Coronary artery (tissue), 2 donors: ENCODE measurements around the gene PTPRD.

Experiments used
- DNase-seq: peaks from one replicate; pipeline ENCODE4 v3.0.0-alpha.2; 2017; ENCODE audit warnings: low spot score
- H3K27ac ChIP-seq, 2 donors: fragments of 200-600 bp; sonication (generic); one replicate each; pipeline ENCODE4 v1.5.1; 2016 to 2019
- H3K4me3 ChIP-seq: fragments of 200-600 bp; sonication (generic); 2 replicates; pipeline ENCODE4 v1.5.1; 2016; ENCODE audit warnings: mild to moderate bottlenecking, moderate library complexity
- TF ChIP-seq, protein P1 (sequence below): fragments of 200-600 bp; sonication (generic); IDR thresholded peaks from one replicate; pipeline ENCODE4 v1.5.1; 2019; ENCODE audit warnings: antibody characterized with exemption

The PTPRD gene

DNA sequence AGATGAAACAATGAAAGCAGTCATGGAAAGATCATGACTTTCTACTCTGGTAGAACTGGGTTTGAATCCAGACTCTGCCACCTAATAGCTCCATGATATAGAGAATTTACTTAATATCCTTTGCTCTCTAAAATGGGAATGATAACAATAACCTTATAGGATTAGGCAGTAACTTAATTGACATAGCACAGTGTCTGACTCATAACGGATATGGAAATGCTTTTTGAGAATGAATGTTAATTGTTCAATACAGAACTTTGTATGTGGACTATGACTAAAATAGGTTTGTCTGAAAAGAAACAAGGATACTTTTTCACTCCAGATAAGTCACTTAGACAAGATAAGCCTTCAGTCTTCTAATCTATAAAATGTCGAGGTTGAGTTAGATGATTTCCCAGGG is 330.7 kb downstream of the PTPRD start:
- TF ChIP-seq, protein P1, sequence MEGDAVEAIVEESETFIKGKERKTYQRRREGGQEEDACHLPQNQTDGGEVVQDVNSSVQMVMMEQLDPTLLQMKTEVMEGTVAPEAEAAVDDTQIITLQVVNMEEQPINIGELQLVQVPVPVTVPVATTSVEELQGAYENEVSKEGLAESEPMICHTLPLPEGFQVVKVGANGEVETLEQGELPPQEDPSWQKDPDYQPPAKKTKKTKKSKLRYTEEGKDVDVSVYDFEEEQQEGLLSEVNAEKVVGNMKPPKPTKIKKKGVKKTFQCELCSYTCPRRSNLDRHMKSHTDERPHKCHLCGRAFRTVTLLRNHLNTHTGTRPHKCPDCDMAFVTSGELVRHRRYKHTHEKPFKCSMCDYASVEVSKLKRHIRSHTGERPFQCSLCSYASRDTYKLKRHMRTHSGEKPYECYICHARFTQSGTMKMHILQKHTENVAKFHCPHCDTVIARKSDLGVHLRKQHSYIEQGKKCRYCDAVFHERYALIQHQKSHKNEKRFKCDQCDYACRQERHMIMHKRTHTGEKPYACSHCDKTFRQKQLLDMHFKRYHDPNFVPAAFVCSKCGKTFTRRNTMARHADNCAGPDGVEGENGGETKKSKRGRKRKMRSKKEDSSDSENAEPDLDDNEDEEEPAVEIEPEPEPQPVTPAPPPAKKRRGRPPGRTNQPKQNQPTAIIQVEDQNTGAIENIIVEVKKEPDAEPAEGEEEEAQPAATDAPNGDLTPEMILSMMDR: no peak
- Histone ChIP-seq H3K27ac (no peak overlapping the region), H3K4me3 (no peak overlapping the region)
- no peak for DNase-seq

DNA sequence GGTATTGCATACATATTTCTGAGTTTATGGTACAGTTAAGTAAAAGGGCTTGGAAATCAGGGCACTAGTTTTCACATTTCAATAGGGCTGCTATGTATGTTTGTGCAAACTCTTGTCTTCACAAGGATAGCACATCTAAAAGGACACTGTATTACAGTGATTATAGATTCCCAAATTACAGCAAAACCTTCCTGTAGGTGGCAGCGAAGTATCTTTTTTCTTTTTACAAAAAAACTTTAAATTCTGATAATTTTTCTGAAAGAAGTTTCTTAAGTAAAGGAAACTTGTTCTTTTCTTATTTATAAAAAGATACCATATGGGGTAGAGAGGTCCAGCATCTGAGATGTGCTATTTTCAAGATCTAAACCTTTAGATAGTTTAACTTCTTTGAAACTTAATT is 337.8 kb downstream of the PTPRD start:
- Histone ChIP-seq H3K4me3 (no peak overlapping the region), H3K27ac (no peak overlapping the region)
- TF ChIP-seq, protein P1: no peak
- DNase-seq: no peak

DNA sequence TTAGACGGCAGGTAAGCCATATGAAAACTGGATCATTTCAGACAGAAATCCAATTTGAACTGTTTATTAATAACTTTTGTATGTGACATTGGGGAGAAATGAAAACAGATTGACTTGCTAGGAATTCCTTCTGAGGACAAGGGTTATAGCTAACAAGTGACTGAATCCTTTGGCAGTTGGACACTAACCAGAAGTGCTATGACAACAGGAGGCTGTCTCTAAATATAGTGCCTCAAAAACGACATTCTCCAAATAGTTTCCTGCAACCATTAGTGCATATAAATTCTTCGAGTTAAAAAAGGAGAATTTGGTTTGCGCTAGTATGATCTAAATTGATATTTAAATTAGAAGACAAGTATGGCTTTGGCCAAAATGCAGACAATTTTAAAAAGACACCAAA is 338.6 kb downstream of the PTPRD start:
- H3K27ac ChIP-seq: no peak overlapping the region
- peak overlapping the region; percentile 12 for H3K4me3 ChIP-seq
- TF ChIP-seq, protein P1: no peak
- no peak for DNase-seq

DNA sequence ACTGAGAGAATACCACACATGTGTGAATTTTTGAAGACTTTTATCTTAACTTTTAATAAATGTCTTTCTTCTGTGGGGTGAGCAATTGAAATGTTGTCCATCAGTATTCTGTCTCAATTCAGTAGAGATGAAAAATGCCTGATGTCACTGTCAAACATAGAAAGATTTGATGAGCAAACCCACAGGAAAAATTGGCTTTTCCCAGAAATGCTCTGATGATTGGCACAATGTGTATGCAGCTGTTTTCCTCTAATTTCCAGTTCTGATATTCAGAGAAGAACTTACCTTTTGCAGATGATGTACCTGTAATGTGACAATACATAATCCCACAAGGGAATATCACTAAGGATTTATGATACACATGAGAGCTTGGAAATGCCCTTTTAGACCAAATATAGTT is 340.0 kb downstream of the PTPRD start:
- Histone ChIP-seq H3K27ac (no peak overlapping the region), H3K4me3 (no peak overlapping the region)
- TF ChIP-seq, protein P1: no peak
- DNase-seq: no peak

DNA sequence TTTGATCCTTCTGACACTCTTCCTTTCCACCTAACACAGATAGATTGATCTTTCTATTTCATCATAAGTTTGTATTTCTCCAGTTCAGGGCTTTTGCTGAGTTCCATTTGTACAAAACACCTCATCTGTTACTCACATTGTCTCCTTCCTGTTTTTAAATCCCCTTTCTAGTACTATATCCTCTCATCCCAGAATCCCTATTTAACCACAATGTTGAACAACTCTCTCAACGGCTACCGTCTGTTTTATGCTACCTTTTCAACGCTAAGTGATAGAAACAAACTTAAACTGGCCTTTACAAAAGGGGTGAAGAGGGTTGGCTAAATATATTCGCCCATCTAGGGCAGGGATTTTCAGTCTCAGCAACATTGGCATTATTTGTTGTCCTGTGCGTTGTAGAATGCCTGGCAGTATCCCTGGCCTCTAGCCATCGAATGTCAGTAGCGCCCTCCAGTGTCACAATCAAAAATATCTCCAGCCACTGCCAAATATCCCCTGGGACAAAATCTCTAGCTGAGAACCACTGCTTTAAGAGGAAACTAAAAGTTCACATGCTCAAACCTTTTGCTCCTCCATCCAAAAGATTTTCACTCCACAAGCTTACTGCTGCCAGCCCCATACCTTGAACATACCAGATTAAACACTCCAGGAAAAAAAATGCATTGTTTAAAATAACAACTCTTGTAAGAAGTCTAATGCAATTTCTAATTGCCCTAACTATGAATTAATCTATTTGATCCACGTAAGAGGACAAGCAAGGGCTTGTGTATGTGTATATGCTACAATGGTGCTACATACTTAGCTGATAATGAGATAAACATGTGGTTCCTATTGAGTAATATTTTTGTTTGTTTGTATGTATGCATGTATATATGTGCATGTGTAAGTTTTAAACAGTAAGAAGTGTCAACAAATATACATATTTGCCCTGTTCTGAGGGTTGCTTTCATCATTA is 344.0 kb downstream of the PTPRD start:
- no peak for DNase-seq
- Histone ChIP-seq H3K4me3 (peak overlapping the region; percentile 24), H3K27ac (no peak overlapping the region)
- TF ChIP-seq, protein P1: no peak

DNA sequence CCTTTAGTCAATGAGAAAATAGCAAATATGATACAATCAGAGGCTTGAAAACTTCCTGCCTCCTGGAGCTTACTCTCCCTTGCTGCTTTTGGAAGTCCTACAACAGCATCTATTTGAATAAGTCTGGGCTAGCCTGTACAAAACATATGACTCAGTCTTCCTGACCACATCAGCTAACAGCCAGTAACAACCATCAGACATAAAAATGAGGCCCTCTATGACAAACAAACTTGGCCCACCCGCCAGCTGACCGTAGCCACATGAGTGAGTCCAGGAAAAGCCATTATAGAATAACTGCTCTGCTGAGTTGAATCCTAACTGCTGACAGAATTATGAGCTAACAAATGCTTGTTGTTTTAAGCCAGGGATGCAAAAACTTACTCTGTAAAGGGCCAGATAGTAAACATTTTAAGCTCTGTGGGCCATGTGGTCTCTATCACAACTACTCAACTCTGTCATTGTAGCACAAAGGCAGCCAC is 347.6 kb downstream of the PTPRD start:
- DNase-seq: no peak
- TF ChIP-seq, protein P1: no peak
- Histone ChIP-seq H3K4me3 (no peak overlapping the region), H3K27ac (no peak overlapping the region)

DNA sequence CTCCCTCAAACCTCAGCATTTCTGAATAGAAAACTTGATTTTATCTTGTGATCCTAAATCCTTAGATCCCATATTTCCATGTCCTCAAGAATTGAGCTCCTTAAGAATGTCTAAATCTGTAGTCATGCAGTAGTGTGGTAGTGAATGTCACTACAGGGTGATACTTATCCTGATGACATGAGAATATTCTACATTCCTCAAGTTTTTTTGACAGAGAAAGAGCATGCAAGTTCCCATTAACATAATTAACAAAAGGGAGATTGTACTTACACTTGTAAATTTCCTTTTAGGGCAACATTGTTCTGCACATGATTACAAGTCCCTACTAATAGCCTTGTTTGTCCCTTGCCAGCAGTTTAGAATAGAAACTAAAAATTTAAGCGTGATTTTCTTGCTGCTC is 352.3 kb downstream of the PTPRD start:
- H3K27ac ChIP-seq: no peak overlapping the region
- no peak overlapping the region for H3K4me3 ChIP-seq
- TF ChIP-seq, protein P1: no peak
- DNase-seq: no peak
